H54 (cell line): Measurements from ENCODE around the gene LRMDA.

ENCODE experiments used
- DNase-seq: peaks from one replicate; pipeline ENCODE4 v3.0.0; 2011; ENCODE audit warnings: low spot score, mixed read lengths; ENCODE audit not compliant: insufficient read length
- FAIRE-seq: peaks from 3 replicates; lab custom pipeline; 2011; peaks lifted over from hg19 to GRCh38; lab: Jason Lieb, UNC
- POLR2A ChIP-seq: IDR thresholded peaks from 2 replicates; pipeline ENCODE4 v1.6.1; 2011; ENCODE audit warnings: low read depth, mild to moderate bottlenecking, low read length

LRMDA gene

DNA sequence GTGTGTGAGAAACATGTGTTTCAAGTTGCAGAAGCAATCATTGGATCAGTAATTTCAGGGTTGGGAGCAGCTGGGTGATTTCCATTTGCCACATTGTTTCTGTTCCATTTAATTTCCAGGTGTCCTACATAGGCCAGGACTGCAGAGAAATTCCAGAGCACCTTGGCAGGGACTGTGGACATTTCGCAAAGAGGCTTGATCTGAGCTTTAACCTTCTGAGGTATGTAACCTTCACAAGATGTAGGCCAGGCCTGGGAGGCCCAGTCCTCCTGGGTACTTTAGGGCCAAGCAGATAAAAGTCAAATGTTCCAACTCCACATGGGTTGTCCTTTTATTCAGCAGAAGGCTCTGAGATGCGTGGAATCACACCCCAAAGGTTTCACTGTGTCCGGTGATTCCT, 6.9 kb downstream of the LRMDA start:
- TF ChIP-seq POLR2A = no peak
- no peak for DNase-seq
- no peak for FAIRE-seq

GRCh38 chr10:75439811-75440210, 8.4 kb downstream of the LRMDA start:
- no peak for DNase-seq
- no peak for FAIRE-seq
- TF ChIP-seq POLR2A = no peak

GRCh38 chr10:75440271-75440793, 8.9 kb downstream of the LRMDA start:
- no peak for DNase-seq
- FAIRE-seq = no peak
- TF ChIP-seq POLR2A = no peak

DNA sequence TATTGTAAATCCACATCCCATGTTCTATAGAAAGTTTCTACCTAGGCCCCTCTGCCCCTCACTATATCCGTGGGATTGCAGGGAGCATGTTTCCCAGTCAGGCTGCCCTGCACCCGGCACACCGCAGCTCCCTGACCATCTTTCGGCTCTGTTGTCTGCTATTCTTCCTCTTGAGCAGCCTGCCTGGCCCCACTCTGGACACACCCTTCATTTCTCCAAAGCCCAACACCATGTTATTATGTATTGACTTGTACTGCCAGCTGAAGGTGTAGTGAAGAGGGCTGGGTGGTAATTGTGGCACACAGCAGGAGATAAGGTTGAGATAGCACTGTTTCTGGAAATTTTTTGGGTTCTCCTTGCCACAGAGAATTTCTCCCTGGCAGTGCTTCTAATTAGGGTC, 9.8 kb downstream of the LRMDA start:
- FAIRE-seq = no peak
- TF ChIP-seq POLR2A = no peak
- no peak for DNase-seq

DNA sequence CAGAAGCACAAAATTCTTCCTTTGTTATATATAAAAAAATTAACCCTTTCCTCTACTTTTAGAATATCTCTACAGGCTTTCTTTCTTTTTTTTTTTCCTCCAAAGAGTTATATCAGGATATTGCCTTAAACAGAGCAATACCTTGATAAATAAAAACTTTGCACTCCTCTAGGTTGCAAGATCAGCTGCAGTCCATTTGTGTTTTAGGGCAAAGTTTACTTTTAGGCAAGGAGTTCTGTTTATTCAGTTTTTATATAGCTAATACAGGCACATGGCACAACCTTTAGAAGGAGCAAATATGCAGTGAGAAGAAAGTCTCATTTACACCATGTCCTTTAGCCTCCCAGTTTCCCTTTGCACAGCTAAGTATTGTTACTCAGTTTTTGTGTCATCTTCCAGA, 10.3 kb downstream of the LRMDA start:
- DNase-seq = no peak
- TF ChIP-seq POLR2A = no peak
- no peak for FAIRE-seq

GRCh38 chr10:75443362-75443761, 11.9 kb downstream of the LRMDA start:
- FAIRE-seq (no peak), DNase-seq (no peak)
- no peak for TF ChIP-seq POLR2A

DNA sequence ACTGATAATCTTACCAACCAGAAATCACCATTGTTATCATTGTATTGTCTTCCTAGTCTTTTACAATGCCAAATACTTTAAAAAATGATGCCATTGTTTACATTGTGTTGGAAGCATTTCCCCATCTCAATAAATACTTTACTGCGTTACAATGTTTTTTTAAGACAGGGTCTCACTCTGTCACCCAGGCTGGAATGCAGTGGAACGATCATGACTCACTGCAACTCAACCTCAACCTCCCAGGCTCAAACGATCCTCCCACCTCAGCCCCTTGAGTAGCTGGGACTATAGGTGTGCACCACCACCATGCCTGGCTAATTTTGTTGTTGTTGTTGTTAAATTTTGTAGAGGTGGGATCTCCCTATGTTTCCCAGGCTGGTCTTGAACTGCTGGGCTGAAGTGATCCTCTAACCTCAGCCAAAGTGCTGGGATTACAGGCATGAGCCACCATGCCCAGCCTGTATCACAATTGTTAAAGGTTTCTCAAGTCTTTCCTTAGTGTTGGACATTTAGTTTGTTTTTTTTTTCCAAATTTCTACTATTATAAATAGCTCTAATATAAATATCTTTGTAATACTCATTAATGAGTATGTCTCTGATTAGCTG, 13.5 kb downstream of the LRMDA start:
- FAIRE-seq = no peak
- no peak for TF ChIP-seq POLR2A
- DNase-seq = no peak

GRCh38 chr10:75446508-75446907, 15.1 kb downstream of the LRMDA start:
- DNase-seq (no peak), FAIRE-seq (no peak)
- no peak for TF ChIP-seq POLR2A

- DNase-seq (no peak), FAIRE-seq (no peak)
- no peak for TF ChIP-seq POLR2A
These were observed 16.7 kb downstream of the LRMDA start for GRCh38 chr10:75448166-75448565.

- DNase-seq (no peak), FAIRE-seq (no peak)
- TF ChIP-seq POLR2A = no peak
These were observed 18.1 kb downstream of the LRMDA start for GRCh38 chr10:75449382-75450074.

DNA sequence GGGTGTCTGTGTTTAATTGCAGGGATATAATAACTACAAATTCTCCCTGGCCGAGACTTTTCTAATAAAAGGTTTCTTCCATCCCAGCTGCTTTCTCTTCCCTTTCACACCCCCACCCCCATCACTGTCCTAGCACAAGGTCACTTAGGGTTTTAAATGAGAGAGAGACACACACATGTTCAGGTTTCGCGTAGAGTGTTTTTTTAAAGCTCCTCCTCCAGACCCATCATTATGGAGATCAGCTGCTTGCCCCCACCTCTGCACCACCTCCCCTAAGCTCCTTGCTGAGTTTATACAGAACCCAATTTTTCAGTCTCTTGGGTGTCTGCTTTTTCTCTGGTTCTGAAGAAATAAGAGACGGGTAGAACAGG, 18.6 kb downstream of the LRMDA start:
- DNase-seq (no peak), FAIRE-seq (no peak)
- TF ChIP-seq POLR2A = no peak

GRCh38 chr10:75450644-75451640, 19.5 kb downstream of the LRMDA start:
- DNase-seq (no peak), FAIRE-seq (no peak)
- no peak for TF ChIP-seq POLR2A

DNA sequence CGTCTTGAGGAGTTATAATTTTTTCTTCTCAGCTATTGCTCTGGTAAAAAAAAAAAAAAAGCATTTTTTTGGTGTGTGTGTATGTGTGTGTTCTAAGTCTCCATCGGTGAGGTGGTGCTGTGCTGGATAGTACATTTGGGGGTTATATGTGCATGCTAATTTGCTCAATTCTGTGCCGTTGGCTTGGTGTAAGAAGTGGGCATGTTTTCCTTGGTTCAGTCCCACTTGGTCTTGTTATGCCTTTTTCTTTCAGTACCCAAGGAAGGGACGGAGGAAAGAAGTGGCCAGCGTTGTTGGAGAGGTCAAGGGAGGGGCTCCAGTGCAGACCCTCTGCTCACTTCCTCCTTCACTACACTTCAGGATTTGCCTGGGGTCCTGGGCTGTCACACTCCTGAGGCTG, 20.4 kb downstream of the LRMDA start:
- DNase-seq (no peak), FAIRE-seq (no peak)
- TF ChIP-seq POLR2A = no peak

GRCh38 chr10:75452997-75453396, 21.6 kb downstream of the LRMDA start:
- no peak for DNase-seq
- FAIRE-seq = no peak
- TF ChIP-seq POLR2A = no peak
